ENCODE data around the gene SIM1.

- TF ChIP-seq POLR2A (IDR thresholded peaks at IDR 0.05; ENCODE audit: low read depth, low read length) (no peak), POLR2AphosphoS5 (IDR thresholded peaks at IDR 0.05; ENCODE audit: low read depth, low read length) (no peak)
Observed at GRCh38 chr6:100350139-100350538, 114.6 kb downstream of the SIM1 start.
